NCI-H1436 treated with DMSO at 0.1 percent for 48 hours (cell line): ENCODE results near the gene AP3M1.

Source experiments
- DNase-seq: peaks from one replicate; lab custom pipeline; 2025; lab: John Stamatoyannopoulos, UW

Gene AP3M1

DNA sequence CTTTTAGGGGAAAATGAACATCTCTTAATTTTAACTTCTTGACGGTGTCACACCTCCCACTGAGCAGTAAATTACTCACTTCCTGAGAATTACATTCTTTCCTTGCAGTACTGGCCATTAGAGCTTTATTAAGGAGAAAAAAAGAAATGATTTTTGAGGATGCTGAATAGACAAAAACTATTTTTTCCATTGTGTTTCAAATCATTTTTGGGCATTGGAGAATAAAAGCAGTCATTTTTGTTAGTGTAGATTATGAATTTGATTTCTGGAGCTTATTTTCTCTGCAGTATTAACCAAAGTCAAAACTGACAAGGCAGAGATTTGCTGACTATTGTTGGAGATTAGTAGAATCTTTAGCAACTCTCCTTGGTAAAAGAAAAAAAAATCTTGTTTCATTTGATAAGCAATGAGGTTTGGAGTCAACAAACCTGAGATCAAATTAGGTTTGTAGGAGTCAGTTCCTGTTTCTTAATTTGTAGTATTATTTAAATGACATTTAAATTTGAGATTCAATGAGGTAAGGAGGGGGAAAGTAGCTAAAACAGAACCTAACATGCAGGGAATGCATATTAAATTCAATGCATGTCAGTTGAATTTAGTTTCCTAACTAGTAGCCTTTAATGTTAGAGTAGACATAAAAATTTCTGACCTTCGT lies 70.6 kb downstream of the AP3M1 start:
- no peak for DNase-seq

DNA sequence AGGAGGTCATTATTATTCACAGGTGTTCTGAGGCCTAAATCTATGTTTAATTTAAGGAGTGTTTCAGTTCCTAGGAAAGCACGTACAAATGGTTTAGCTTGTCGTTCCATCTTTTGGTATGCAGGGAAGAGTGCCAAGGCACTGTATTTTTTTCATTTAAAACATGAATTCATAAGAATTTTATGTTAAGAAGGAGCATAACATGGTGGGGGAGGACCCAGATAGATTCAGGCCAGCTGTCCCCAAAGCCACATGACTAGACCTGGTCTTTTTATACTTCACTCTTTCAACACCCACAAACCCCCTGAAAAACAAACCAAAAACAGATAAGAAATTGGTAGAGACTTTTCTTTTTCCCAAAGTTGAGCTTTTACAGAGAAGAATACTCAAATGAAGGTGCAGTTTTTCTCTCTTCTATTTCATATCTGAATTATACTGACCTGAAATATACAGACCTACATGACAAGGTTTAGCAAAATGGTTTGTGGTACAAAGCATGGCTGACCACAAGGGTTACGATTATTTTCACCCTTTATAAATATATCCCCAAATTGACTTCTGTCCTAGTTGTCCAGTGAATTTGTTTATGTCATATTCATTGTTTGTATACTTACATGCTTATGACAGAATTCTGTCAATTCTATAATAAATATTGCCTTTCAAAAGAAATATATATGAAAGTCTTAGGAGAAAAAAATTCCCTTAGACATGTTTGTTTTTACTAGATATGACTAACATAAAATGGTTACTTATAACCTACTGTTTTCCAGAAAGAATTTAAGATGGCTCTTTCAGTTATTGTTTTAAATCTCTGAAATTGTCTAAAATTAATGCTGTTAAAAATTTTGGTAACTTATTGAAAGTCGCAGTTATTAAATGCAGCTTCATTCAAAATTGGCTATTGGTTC lies 71.3 kb downstream of the AP3M1 start:
- DNase-seq = no peak

DNA sequence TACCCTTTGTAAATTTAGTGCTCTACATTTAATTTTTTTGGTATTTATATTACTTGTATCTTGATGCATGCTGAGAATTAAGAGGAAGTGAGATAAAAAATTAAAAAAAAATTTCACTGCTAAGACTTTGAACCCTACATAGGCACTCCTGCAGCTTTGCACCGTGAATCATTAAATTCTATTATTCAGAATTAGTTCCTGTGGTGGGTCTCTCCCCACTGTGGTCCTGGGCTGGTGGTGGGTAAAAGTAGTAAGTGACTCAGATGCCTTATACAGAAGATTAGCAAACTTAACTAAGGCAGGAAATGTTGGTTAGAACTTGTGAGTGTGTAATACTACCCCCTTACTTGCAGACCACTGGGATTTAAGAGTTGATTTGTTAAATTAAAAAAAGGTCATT lies 72.6 kb downstream of the AP3M1 start:
- DNase-seq = no peak

DNA sequence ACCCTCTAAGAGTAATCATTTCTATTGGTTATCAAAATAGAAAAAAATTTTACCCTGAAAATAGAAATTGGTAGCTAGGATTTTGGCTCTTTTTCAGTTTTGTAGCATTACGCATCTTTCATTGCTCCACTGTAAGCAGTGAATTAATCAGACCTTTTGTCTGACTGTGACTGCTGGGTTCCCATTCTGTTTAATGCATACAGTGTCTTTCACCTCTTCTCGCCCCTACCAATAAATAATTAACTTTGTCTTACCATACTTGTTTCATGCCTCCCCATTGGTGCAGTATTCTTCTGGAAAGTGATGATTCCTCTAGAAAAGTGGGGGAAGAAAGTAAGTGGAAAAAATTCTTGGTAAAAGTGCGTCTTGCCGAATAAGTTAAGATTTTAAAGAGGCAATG lies 73.2 kb downstream of the AP3M1 start:
- DNase-seq = no peak

DNA sequence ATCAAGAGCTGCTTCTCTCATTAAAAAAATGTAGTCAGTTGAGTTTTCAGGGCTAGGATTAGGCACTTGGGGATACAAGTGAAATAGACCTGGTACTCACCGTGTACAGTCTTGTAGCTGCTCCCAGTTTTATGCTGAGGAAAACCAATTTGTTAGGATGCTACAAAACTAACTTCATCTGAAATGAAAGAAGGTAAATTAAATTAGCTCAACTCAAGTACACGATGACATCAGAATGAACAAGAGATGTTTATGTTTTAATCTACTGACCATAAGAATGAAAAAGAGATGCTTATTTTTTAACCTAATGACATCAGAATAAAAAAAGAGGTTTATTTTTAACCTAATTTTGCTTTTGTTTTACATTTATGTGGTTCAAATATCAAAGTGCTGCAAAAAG lies 73.7 kb downstream of the AP3M1 start:
- DNase-seq = no peak

DNA sequence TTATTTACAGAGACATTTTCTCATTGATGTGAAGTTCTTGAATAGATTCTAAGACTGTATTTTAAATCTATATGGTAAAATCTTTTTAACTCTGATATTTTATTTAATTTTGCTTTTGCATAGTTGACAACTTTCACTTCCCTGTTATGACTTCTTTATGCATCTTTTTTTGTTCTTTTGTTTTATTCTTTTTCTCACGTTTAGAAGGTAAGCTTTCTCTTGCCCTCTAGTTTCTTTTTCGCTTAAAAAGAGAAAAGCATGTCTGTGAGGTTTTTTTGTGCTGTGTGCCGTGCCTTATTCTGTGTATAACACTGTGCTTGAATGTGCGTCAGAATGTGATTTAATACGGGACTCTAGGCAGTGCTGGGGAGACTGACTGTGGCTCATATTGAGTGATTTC lies 74.7 kb downstream of the AP3M1 start:
- no peak for DNase-seq

DNA sequence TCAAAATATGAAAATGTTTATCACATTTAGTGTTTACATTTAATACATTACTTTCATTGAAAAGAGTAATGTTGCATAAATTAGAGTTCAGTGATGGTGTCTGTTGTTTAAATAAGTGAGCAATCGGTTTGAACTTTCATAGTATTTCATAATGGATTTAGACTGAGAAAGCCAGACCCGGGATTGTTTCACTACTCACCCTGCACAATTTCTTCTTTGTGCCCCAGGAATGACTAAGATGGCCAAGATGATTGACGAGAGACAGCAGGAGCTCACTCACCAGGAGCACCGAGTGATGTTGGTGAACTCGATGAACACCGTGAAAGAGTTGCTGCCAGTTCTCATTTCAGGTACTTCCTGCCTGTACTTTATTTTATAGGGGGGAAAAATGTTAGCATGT lies 78.1 kb downstream of the AP3M1 start:
- DNase-seq = no peak

DNA sequence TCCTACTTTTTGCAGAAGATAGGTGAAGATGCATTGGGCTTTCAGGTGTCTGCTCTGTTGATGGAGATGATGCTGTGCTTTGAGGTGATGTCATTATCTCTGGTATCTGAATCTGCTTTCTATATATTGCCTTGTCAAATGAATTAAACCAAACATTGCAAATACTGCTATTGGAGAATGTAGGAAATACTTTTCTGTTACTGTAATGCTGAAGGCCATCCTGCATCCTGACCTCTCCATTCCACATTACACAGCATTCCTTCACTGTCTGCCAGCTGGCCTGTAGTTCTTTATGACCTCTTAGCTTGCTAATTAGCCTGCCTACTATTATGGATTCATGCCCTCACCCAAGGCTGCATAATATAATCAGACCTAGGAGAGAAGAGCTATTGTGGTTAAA lies 79.5 kb downstream of the AP3M1 start:
- DNase-seq = no peak
